ENCODE results near the gene MYO3B.

The MYO3B gene

DNA sequence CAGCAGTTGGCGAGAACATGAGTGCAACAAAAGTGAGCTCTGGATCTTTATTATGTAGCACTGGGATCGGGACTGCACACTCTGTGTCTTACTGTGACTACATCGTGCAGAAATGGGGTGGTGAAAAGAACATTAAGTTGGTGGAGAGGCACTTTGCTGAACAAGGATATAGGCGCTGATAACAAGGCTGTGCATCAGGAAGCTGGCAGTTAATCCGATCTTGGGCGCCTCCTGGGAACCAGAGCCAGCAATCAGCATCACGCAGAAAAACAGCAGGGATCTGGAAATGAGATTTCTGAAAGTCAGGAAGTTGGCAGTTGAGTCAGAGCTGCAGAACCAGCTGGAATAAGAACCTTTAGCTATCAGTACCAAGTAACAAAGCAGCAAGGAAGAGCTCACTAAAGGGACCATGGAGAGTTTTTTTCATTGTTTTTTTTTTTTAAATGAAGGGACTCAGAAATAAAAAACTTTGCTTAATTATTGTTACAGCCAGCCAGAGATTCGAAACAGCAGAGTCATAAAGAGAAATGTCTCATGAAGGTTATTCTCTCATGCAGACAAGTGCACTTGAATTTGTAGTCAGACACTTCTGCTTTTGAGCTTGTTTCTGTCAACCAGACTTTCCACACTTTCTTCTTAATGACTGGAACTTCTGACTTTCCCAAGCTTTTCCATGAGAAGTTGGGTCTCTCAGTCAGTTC, 22.8 kb upstream of the MYO3B start:
- H3K9ac ChIP-seq (ENCODE audit: low read depth, low read length): no peak overlapping the region
- ATAC-seq (ENCODE audit: insufficient read depth, low read depth) (no peak), DNase-seq (no peak)
- TF ChIP-seq EZH2 (IDR thresholded peaks at IDR 0.05; ENCODE audit: borderline replicate concordance, low read depth, low read length, severe bottlenecking): no peak
- TF ChIP-seq, protein P1, sequence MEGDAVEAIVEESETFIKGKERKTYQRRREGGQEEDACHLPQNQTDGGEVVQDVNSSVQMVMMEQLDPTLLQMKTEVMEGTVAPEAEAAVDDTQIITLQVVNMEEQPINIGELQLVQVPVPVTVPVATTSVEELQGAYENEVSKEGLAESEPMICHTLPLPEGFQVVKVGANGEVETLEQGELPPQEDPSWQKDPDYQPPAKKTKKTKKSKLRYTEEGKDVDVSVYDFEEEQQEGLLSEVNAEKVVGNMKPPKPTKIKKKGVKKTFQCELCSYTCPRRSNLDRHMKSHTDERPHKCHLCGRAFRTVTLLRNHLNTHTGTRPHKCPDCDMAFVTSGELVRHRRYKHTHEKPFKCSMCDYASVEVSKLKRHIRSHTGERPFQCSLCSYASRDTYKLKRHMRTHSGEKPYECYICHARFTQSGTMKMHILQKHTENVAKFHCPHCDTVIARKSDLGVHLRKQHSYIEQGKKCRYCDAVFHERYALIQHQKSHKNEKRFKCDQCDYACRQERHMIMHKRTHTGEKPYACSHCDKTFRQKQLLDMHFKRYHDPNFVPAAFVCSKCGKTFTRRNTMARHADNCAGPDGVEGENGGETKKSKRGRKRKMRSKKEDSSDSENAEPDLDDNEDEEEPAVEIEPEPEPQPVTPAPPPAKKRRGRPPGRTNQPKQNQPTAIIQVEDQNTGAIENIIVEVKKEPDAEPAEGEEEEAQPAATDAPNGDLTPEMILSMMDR (IDR thresholded peaks at IDR 0.05; ENCODE audit: borderline replicate concordance, extremely low read depth, low read length, poor library complexity, severe bottlenecking): no peak
- no peaks in the 10 kb centered on the region for H3K9me3 ChIP-seq (ENCODE audit: insufficient read depth, low read length, severe bottlenecking)
- no peak overlapping the region for H3K4me2 ChIP-seq (ENCODE audit: insufficient read depth, low read length)
- H3K27me3 ChIP-seq (ENCODE audit: insufficient read depth, low read length, poor library complexity): peaks cover 15% of the 10 kb centered on the region
- H4K20me1 ChIP-seq (ENCODE audit: insufficient read depth, low read length): no peaks in the 10 kb centered on the region
- no peak overlapping the region for H3K4me3 ChIP-seq (ENCODE audit: low read depth in 1 of 2, low read length in 2 of 2)
- no peaks in the 10 kb centered on the region for H3K36me3 ChIP-seq (ENCODE audit: insufficient read depth, low read length)
- no peak overlapping the region for H3K27ac ChIP-seq (ENCODE audit: low read length)
- H3K4me1 ChIP-seq (ENCODE audit: insufficient read depth, low read length): no peaks in the 10 kb centered on the region
- no peak overlapping the region for H2AFZ ChIP-seq (ENCODE audit: low read depth, low read length)
- no peaks in the 10 kb centered on the region for H3K79me2 ChIP-seq (ENCODE audit: insufficient read depth, low read length)

- ATAC-seq (ENCODE audit: insufficient read depth, low read depth) (no peak), DNase-seq (no peak)
- TF ChIP-seq, protein P1 (IDR thresholded peaks at IDR 0.05; ENCODE audit: borderline replicate concordance, extremely low read depth, low read length, poor library complexity, severe bottlenecking): no peak
- no peak for TF ChIP-seq EZH2 (IDR thresholded peaks at IDR 0.05; ENCODE audit: borderline replicate concordance, low read depth, low read length, severe bottlenecking)
- no peak overlapping the region for H3K27ac ChIP-seq (ENCODE audit: low read length)
- H3K36me3 ChIP-seq (ENCODE audit: insufficient read depth, low read length): no peaks in the 10 kb centered on the region
- H3K4me3 ChIP-seq (ENCODE audit: low read depth in 1 of 2, low read length in 2 of 2): no peak overlapping the region
- no peaks in the 10 kb centered on the region for H3K9me3 ChIP-seq (ENCODE audit: insufficient read depth, low read length, severe bottlenecking)
- H3K4me1 ChIP-seq (ENCODE audit: insufficient read depth, low read length): no peaks in the 10 kb centered on the region
- no peak overlapping the region for H2AFZ ChIP-seq (ENCODE audit: low read depth, low read length)
- H3K79me2 ChIP-seq (ENCODE audit: insufficient read depth, low read length): no peaks in the 10 kb centered on the region
- no peaks in the 10 kb centered on the region for H4K20me1 ChIP-seq (ENCODE audit: insufficient read depth, low read length)
- no peak overlapping the region for H3K4me2 ChIP-seq (ENCODE audit: insufficient read depth, low read length)
- no peak overlapping the region for H3K9ac ChIP-seq (ENCODE audit: low read depth, low read length)
- peaks cover 15% of the 10 kb centered on the region for H3K27me3 ChIP-seq (ENCODE audit: insufficient read depth, low read length, poor library complexity)
Measured at GRCh38 chr2:170155723-170156253, 22.2 kb upstream of the MYO3B start.

- Histone ChIP-seq H3K36me3 (ENCODE audit: insufficient read depth, low read length) (no peaks in the 10 kb centered on the region), H3K27ac (ENCODE audit: low read length) (no peak overlapping the region), H3K4me2 (ENCODE audit: insufficient read depth, low read length) (no peak overlapping the region), H3K9me3 (ENCODE audit: insufficient read depth, low read length, severe bottlenecking) (no peaks in the 10 kb centered on the region), H4K20me1 (ENCODE audit: insufficient read depth, low read length) (no peaks in the 10 kb centered on the region), H3K4me3 (ENCODE audit: low read depth in 1 of 2, low read length in 2 of 2) (no peak overlapping the region), H3K4me1 (ENCODE audit: insufficient read depth, low read length) (no peaks in the 10 kb centered on the region), H3K27me3 (ENCODE audit: insufficient read depth, low read length, poor library complexity) (peaks cover 15% of the 10 kb centered on the region), H3K9ac (ENCODE audit: low read depth, low read length) (no peak overlapping the region), H2AFZ (ENCODE audit: low read depth, low read length) (no peak overlapping the region), H3K79me2 (ENCODE audit: insufficient read depth, low read length) (no peaks in the 10 kb centered on the region)
- TF ChIP-seq EZH2 (IDR thresholded peaks at IDR 0.05; ENCODE audit: borderline replicate concordance, low read depth, low read length, severe bottlenecking): no peak
- TF ChIP-seq, protein P1 (IDR thresholded peaks at IDR 0.05; ENCODE audit: borderline replicate concordance, extremely low read depth, low read length, poor library complexity, severe bottlenecking): no peak
- ATAC-seq (ENCODE audit: insufficient read depth, low read depth) (no peak), DNase-seq (no peak)
Measured at GRCh38 chr2:170156592-170156991, 21.4 kb upstream of the MYO3B start.

All from DND-41 (cell line).